IMR-90 (cell line): Measurements from ENCODE around the gene AHNAK2.

Experiments
- BHLHE40 ChIP-seq: fragments of 150-350 bp; IDR thresholded peaks from 2 replicates; pipeline ENCODE4 v1.6.1; 2016; ENCODE audit warnings: mild to moderate bottlenecking, low read depth, low read length
- CEBPB ChIP-seq: IDR thresholded peaks from 2 replicates; pipeline ENCODE4 v1.6.1; 2012; ENCODE audit warnings: low read depth, low read length, improper control_type of control experiment
- CHD1 ChIP-seq: IDR thresholded peaks from 2 replicates; pipeline ENCODE4 v1.6.1; 2012; ENCODE audit warnings: low read depth, low read length, improper control_type of control experiment
- FOS ChIP-seq: fragments of 150-350 bp; IDR thresholded peaks from 2 replicates; pipeline ENCODE4 v1.6.1; 2016; ENCODE audit warnings: low read depth, low read length
- MAFK ChIP-seq: IDR thresholded peaks from 2 replicates; pipeline ENCODE4 v1.6.1; 2012; ENCODE audit warnings: low read depth, low read length, improper control_type of control experiment
- POLR2A ChIP-seq: IDR thresholded peaks from 2 replicates; pipeline ENCODE4 v1.6.1; 2012; ENCODE audit warnings: mild to moderate bottlenecking, low read depth, low read length
- RAD21 ChIP-seq: IDR thresholded peaks from 2 replicates; pipeline ENCODE4 v1.6.1; 2012; ENCODE audit warnings: low read length, improper control_type of control experiment
- RCOR1 ChIP-seq: IDR thresholded peaks from 2 replicates; pipeline ENCODE4 v1.6.1; 2012; ENCODE audit warnings: mild to moderate bottlenecking, low read length, improper control_type of control experiment; ENCODE audit not compliant: insufficient replicate concordance
- RFX5 ChIP-seq: IDR thresholded peaks from 2 replicates; pipeline ENCODE4 v1.8.0; 2012; ENCODE audit warnings: low read depth, mild to moderate bottlenecking, low read length, moderate library complexity
- SMC3 ChIP-seq: fragments of 150-350 bp; IDR thresholded peaks from 2 replicates; pipeline ENCODE4 v1.6.1; 2016; ENCODE audit warnings: low read depth, mild to moderate bottlenecking, antibody characterized with exemption, low read length, moderate library complexity
- TF ChIP-seq, protein P1 (sequence below): conservative IDR thresholded peaks from 2 replicates; pipeline ENCODE4 v1.5.1; 2012; ENCODE audit warnings: mild to moderate bottlenecking, low read depth, low read length, improper control_type of control experiment
- TF ChIP-seq, protein P2 (sequence below): fragments of 150-350 bp; IDR thresholded peaks from 2 replicates; pipeline ENCODE4 v1.6.1; 2017; ENCODE audit warnings: mild to moderate bottlenecking, antibody characterized with exemption, low read length, low read depth

DNA sequence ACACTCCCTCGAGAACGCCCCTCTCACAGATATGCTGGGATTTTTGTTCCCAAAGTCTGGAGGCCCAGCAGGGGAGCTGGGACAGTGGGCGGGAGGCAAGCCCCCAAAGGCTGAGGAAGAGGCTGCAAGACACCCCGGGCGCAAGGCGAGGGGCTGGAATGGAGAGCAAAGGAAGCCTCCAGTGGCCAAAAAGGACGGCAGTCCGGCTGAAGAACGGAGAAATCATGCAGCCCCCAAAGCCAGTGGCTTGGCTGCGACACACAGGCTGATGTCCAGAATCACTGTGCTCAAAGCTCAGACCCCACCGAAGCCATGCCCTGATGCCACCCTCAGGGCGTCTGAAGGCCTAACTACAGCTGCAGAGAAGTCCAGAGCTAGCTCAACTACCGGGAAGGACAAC is 18.3 kb upstream of the AHNAK2 start:
- TF ChIP-seq, protein P1, sequence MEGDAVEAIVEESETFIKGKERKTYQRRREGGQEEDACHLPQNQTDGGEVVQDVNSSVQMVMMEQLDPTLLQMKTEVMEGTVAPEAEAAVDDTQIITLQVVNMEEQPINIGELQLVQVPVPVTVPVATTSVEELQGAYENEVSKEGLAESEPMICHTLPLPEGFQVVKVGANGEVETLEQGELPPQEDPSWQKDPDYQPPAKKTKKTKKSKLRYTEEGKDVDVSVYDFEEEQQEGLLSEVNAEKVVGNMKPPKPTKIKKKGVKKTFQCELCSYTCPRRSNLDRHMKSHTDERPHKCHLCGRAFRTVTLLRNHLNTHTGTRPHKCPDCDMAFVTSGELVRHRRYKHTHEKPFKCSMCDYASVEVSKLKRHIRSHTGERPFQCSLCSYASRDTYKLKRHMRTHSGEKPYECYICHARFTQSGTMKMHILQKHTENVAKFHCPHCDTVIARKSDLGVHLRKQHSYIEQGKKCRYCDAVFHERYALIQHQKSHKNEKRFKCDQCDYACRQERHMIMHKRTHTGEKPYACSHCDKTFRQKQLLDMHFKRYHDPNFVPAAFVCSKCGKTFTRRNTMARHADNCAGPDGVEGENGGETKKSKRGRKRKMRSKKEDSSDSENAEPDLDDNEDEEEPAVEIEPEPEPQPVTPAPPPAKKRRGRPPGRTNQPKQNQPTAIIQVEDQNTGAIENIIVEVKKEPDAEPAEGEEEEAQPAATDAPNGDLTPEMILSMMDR, result no peak
- TF ChIP-seq, protein P2, sequence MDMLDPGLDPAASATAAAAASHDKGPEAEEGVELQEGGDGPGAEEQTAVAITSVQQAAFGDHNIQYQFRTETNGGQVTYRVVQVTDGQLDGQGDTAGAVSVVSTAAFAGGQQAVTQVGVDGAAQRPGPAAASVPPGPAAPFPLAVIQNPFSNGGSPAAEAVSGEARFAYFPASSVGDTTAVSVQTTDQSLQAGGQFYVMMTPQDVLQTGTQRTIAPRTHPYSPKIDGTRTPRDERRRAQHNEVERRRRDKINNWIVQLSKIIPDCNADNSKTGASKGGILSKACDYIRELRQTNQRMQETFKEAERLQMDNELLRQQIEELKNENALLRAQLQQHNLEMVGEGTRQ, result no peak
- TF ChIP-seq RAD21 (no peak), RFX5 (no peak), CHD1 (no peak), CEBPB (no peak), POLR2A (no peak), FOS (no peak), MAFK (no peak), SMC3 (no peak), RCOR1 (no peak), BHLHE40 (no peak)
